Ovary (tissue), 9 donors: ENCODE results near the gene OR10A3. TPM values are rescaled to one million over a fixed set of nuclear protein-coding genes. Genes with fewer than 3 reads are reported as not detected.

ENCODE experiments used
- DNase-seq, 5 donors: peaks; one replicate each; pipeline ENCODE4 v3.0.0-alpha.2; 2019 to 2020
- H3K27ac ChIP-seq, 2 donors: fragments of 200-600 bp; one replicate each; pipeline versions ENCODE4 v1.5.1 to v1.8.0; 2019 to 2022
- H3K27me3 ChIP-seq: fragments of 200-600 bp; one replicate; pipeline ENCODE4 v1.8.0; 2022
- H3K36me3 ChIP-seq: fragments of 200-600 bp; sonication (generic); one replicate; pipeline ENCODE4 v1.5.1; 2019
- H3K4me1 ChIP-seq: one replicate; pipeline ENCODE4 v1.8.1; 2013; ENCODE audit warnings: mild to moderate bottlenecking, moderate library complexity; ENCODE audit not compliant: insufficient read depth
- H3K4me3 ChIP-seq: fragments of 200-600 bp; sonication (generic); one replicate; pipeline ENCODE4 v1.5.1; 2017
- H3K9me3 ChIP-seq, 2 donors: fragments of 200-600 bp in 1 of 2; sonication (generic) in 1 of 2; one replicate each; pipeline versions ENCODE4 v1.5.1 to v1.8.1; 2013 to 2019; ENCODE audit warnings: mild to moderate bottlenecking in 1 of 2, moderate library complexity in 1 of 2
- CTCF ChIP-seq, 3 donors: fragments of 450-650 bp in 2 of 3; fragments of 200-600 bp in 1 of 3; IDR thresholded peaks; one replicate each; pipeline versions ENCODE4 v1.5.1 to v1.8.0; 2016 to 2022; ENCODE audit warnings: antibody characterized with exemption in 3 of 3, mild to moderate bottlenecking in 1 of 3
- EP300 ChIP-seq: sonication (generic); formaldehyde crosslinking; IDR thresholded peaks from one replicate; pipeline ENCODE4 v1.6.1; 2017; ENCODE audit warnings: antibody characterized with exemption
- POLR2A ChIP-seq: fragments of 450-650 bp; IDR thresholded peaks from one replicate; pipeline ENCODE4 v1.6.1; 2017; ENCODE audit warnings: antibody characterized with exemption, mild to moderate bottlenecking, moderate library complexity
- WGBS, 3 donors: extraction: QIAGEN DNeasy Blood & Tissue Kit in 1 of 3; methylation state at CpG; one replicate each; pipeline versions ENCODE4 v1.1.5 to v1.1.7; 2013 to 2017; 5-methylcytosine and 5-hydroxymethylcytosine counted together
- intact Hi-C, 4 donors: fragments of 100-400 bp; cut with DNase I; formaldehyde crosslinking; loops; one replicate each; pipeline versions ENCODE4 v1.11.0 to v1.15.1; 2022 to 2023
- polyA plus RNA-seq, 2 donors: library from polyadenylated mRNA; stranded (reverse); fragments of 200-250 nt in 1 of 2; fragments of 350-450 nt in 1 of 2; fragmentation: Illumina TruSeq in 1 of 2; extraction: RNeasy Lipid Tissue Mini Kit (QIAGEN cat#74804) in 1 of 2; gene quantifications; one replicate each; pipeline ENCODE4 v1.2.3, GENCODE V29; 2013 to 2014
- total RNA-seq, 7 donors: library from RNA; depleted of rRNA in 2 of 7; stranded (reverse); fragments of >200 nt in 2 of 7; fragmentation: NEBNext Ultra II Directional in 3 of 7; extraction: Animal tissue kit (Norgen Biotek cat#: 25700) in 3 of 7; gene quantifications; one replicate each; pipeline versions ENCODE4 v1.1.0 to v1.2.4, GENCODE V29; 2016 to 2023
- donor health status: DM: no; HTN: no; CAD: no; lungs with moderate emphysema.
- donor health status: DM: no; HTN: no; CAD: no.
- donor health status: Bipolar disorder and iron deficiency.
- donor health status: DM: yes; HTN: yes; CAD: no.
- donor health status: DM: no; HTN: no; CAD: no.
- donor health status: DM: yes; HTN: yes; CAD: no.

The OR10A3 gene
- total and polyA plus RNA-seq, 9 donors = not detected

GRCh38 chr11:7973011-7973410 is 31.5 kb upstream of the OR10A3 start:
- intact Hi-C loops = no loop called here
- H3K4me3 ChIP-seq = no peak overlapping the region
- H3K36me3 ChIP-seq = no peaks in the 10 kb centered on the region
- H3K4me1 ChIP-seq = no peaks in the 10 kb centered on the region
- no peak for TF ChIP-seq POLR2A
- no peak for TF ChIP-seq EP300
- TF ChIP-seq CTCF (IDR thresholded peaks at IDR 0.05) = no peak
- whole genome bisulfite sequencing, 3 donors = 80 to 87% (median 84%) methylated on average over 5 of the region's 5 CpGs
- H3K27ac ChIP-seq = no peak overlapping the region
- H3K27me3 ChIP-seq = no peaks in the 10 kb centered on the region
- no peak for DNase-seq
- no peaks in the 10 kb centered on the region for H3K9me3 ChIP-seq

GRCh38 chr11:7971846-7972245 is 30.3 kb upstream of the OR10A3 start:
- intact Hi-C loops = no loop called here

GRCh38 chr11:7969756-7970646 is 28.5 kb upstream of the OR10A3 start:
- H3K9me3 ChIP-seq = no peaks in the 10 kb centered on the region
- DNase-seq = no peak
- no peak overlapping the region for H3K27ac ChIP-seq
- WGBS, 3 donors = 57 to 66% (median 61%) methylated on average over 3 of the region's 3 CpGs
- intact Hi-C loops = no loop called here
- no peaks in the 10 kb centered on the region for H3K27me3 ChIP-seq
- H3K4me3 ChIP-seq = no peak overlapping the region
- H3K4me1 ChIP-seq = no peaks in the 10 kb centered on the region
- no peaks in the 10 kb centered on the region for H3K36me3 ChIP-seq
- TF ChIP-seq POLR2A (no peak), CTCF (IDR thresholded peaks at IDR 0.05) (no peak), EP300 (no peak)

More at GRCh38 chr11:7971846-7972245, 30.3 kb upstream of the OR10A3 start:
- Histone ChIP-seq H3K36me3 (no peaks in the 10 kb centered on the region), H3K9me3 (no peaks in the 10 kb centered on the region), H3K27me3 (no peaks in the 10 kb centered on the region), H3K4me3 (no peak overlapping the region), H3K4me1 (no peaks in the 10 kb centered on the region), H3K27ac (no peak overlapping the region)
- DNase-seq = no peak
- TF ChIP-seq CTCF (IDR thresholded peaks at IDR 0.05) (no peak), POLR2A (no peak), EP300 (no peak)

DNA sequence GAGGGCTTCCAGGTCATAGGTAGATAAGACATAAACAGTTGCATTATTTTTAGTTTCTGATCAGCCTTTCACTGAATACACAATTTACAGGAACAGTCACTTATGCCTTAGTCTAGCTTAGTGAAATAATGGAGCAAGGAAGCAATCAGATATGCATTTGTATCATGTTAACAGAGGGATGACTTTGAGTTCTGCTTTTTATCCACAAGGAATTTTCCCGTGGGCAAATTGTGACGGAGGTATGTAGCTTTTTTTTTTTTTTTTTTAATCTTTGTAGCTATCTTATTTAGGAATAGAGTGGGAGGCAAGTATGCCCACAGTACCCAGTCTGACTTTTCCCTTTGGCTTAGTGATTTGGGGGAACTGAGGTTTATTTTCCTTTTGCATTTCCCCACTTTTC is 27.2 kb upstream of the OR10A3 start:
- H3K27ac ChIP-seq = no peak overlapping the region
- H3K9me3 ChIP-seq = no peaks in the 10 kb centered on the region
- no peaks in the 10 kb centered on the region for H3K36me3 ChIP-seq
- no peaks in the 10 kb centered on the region for H3K4me1 ChIP-seq
- no peaks in the 10 kb centered on the region for H3K27me3 ChIP-seq
- H3K4me3 ChIP-seq = no peak overlapping the region
- intact Hi-C loops = no loop called here
- 33 to 47% (median 41%) methylated on average over 2 of the region's 2 CpGs for WGBS, 3 donors
- no peak for DNase-seq
- TF ChIP-seq EP300 (no peak), POLR2A (no peak), CTCF (IDR thresholded peaks at IDR 0.05) (no peak)
